ENCODE measurements around the gene HLA-C.
A peak's percentile ranks its signal among the peaks of the same experiment; 100 is the strongest.

Gene HLA-C

GRCh38 chr6:31270788-31271640, 878 bp downstream of the HLA-C start:
- no peak overlapping the region for H3K27ac ChIP-seq (ENCODE audit: low read depth, low read length)
- H3K4me2 ChIP-seq (ENCODE audit: low read length): peak overlapping the region; percentile 84
- peaks cover 5% of the 10 kb centered on the region for H3K79me2 ChIP-seq (ENCODE audit: control insufficient read depth, insufficient read depth, low read length, poor library complexity)
- H3K36me3 ChIP-seq (ENCODE audit: control insufficient read depth in 1 of 2, insufficient read depth in 2 of 2, low read length in 2 of 2): peaks cover 12 to 14% of the 10 kb centered on the region in 2 experiments
- no peak overlapping the region for H2BK12ac ChIP-seq (ENCODE audit: low read length)
- no peak overlapping the region for H3K9ac ChIP-seq (ENCODE audit: low read length)
- H2AK5ac ChIP-seq (ENCODE audit: low read length): no peak overlapping the region
- peak overlapping the region; percentile 75 for H3K4me3 ChIP-seq (ENCODE audit: low read depth, low read length)
- H3K23ac ChIP-seq (ENCODE audit: low read length): no peak overlapping the region
- no peaks in the 10 kb centered on the region for H3K9me3 ChIP-seq (ENCODE audit: insufficient read depth, low read depth, low read length)
- H2BK5ac ChIP-seq (ENCODE audit: low read depth, low read length, poor library complexity): no peak overlapping the region
- peak overlapping the region; percentile 59 for H4K12ac ChIP-seq (ENCODE audit: low read depth, low read length)
- H4K91ac ChIP-seq (ENCODE audit: low read depth, low read length): no peak overlapping the region
- H2BK120ac ChIP-seq (ENCODE audit: insufficient read depth, low read length, poor library complexity): peak overlapping the region; percentile 29
- DNase-seq: peak; percentile 14 to 46
- WGBS (ENCODE audit: extremely low coverage, insufficient coverage, insufficient read length): no CpG with 5 or more reads among the region's 62 CpGs
- peak overlapping the region; percentile 77 for H2AFZ ChIP-seq (ENCODE audit: insufficient read depth, low read length, poor library complexity)
- H4K8ac ChIP-seq (ENCODE audit: low read depth, low read length): peak overlapping the region; percentile 88
- no peaks in the 10 kb centered on the region for H3K27me3 ChIP-seq (ENCODE audit: insufficient read depth, low read length)
- peak overlapping the region; percentile 69 for H3K14ac ChIP-seq (ENCODE audit: low read length)
- H3K4ac ChIP-seq (ENCODE audit: low read depth, low read length): no peak overlapping the region
- H3K4me1 ChIP-seq (ENCODE audit: control insufficient read depth in 1 of 2, insufficient read depth in 2 of 2, low read length in 2 of 2): peaks cover 6 to 7% of the 10 kb centered on the region in 2 experiments
- H3K18ac ChIP-seq (ENCODE audit: low read length): peak overlapping the region; percentile 71
- peaks cover 4% of the 10 kb centered on the region for H3K79me1 ChIP-seq (ENCODE audit: low read length)

- no peak overlapping the region for H4K8ac ChIP-seq (ENCODE audit: low read depth, low read length)
- no peak for DNase-seq
- H3K9ac ChIP-seq (ENCODE audit: low read length): no peak overlapping the region
- H3K14ac ChIP-seq (ENCODE audit: low read length): no peak overlapping the region
- H2BK12ac ChIP-seq (ENCODE audit: low read length): no peak overlapping the region
- peaks cover 4% of the 10 kb centered on the region for H3K79me1 ChIP-seq (ENCODE audit: low read length)
- H3K4ac ChIP-seq (ENCODE audit: low read depth, low read length): no peak overlapping the region
- H3K27me3 ChIP-seq (ENCODE audit: insufficient read depth, low read length): no peaks in the 10 kb centered on the region
- H3K23ac ChIP-seq (ENCODE audit: low read length): no peak overlapping the region
- H3K36me3 ChIP-seq (ENCODE audit: control insufficient read depth in 1 of 2, insufficient read depth in 2 of 2, low read length in 2 of 2): peaks cover 12 to 14% of the 10 kb centered on the region in 2 experiments
- no peaks in the 10 kb centered on the region for H3K9me3 ChIP-seq (ENCODE audit: insufficient read depth, low read depth, low read length)
- no peak overlapping the region for H3K4me3 ChIP-seq (ENCODE audit: low read depth, low read length)
- H4K12ac ChIP-seq (ENCODE audit: low read depth, low read length): no peak overlapping the region
- H3K4me1 ChIP-seq (ENCODE audit: control insufficient read depth in 1 of 2, insufficient read depth in 2 of 2, low read length in 2 of 2): peaks cover 6 to 7% of the 10 kb centered on the region in 2 experiments
- H2BK120ac ChIP-seq (ENCODE audit: insufficient read depth, low read length, poor library complexity): no peak overlapping the region
- H2AK5ac ChIP-seq (ENCODE audit: low read length): no peak overlapping the region
- no peak overlapping the region for H2AFZ ChIP-seq (ENCODE audit: insufficient read depth, low read length, poor library complexity)
- no peak overlapping the region for H3K18ac ChIP-seq (ENCODE audit: low read length)
- H3K79me2 ChIP-seq (ENCODE audit: control insufficient read depth, insufficient read depth, low read length, poor library complexity): peaks cover 5% of the 10 kb centered on the region
- no peak overlapping the region for H3K27ac ChIP-seq (ENCODE audit: low read depth, low read length)
- H4K91ac ChIP-seq (ENCODE audit: low read depth, low read length): no peak overlapping the region
- whole genome bisulfite sequencing (ENCODE audit: extremely low coverage, insufficient coverage, insufficient read length): no CpG with 5 or more reads among the region's 5 CpGs
- no peak overlapping the region for H2BK5ac ChIP-seq (ENCODE audit: low read depth, low read length, poor library complexity)
- no peak overlapping the region for H3K4me2 ChIP-seq (ENCODE audit: low read length)
These were observed 3.1 kb downstream of the HLA-C start for GRCh38 chr6:31268836-31269235.

DNA sequence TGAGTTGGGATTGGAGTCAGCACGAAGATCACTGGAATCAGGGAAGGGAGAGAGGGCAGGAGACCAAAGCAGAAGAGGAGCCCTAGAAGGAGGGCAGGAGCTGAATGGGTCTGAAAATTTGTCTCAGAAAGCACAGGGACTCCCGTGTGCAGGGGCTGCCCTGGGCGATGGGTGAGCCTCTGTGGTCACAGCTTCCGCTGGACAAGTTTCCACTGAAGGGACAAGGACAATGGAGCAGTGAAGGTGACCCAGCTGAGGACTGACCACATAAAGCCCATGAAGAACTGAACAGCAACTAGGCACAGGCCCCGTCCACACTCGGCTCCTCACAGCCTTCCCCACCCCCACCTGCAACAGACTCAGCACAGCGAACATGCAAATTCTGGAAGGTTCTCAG, 3.5 kb downstream of the HLA-C start:
- no CpG with 5 or more reads among the region's 7 CpGs for WGBS (ENCODE audit: extremely low coverage, insufficient coverage, insufficient read length)
- Histone ChIP-seq H3K23ac (ENCODE audit: low read length) (no peak overlapping the region), H3K4ac (ENCODE audit: low read depth, low read length) (no peak overlapping the region), H3K14ac (ENCODE audit: low read length) (no peak overlapping the region), H3K4me3 (ENCODE audit: low read depth, low read length) (no peak overlapping the region), H4K12ac (ENCODE audit: low read depth, low read length) (no peak overlapping the region), H3K79me1 (ENCODE audit: low read length) (peaks cover 4% of the 10 kb centered on the region), H3K27me3 (ENCODE audit: insufficient read depth, low read length) (no peaks in the 10 kb centered on the region), H2AK5ac (ENCODE audit: low read length) (no peak overlapping the region), H2BK12ac (ENCODE audit: low read length) (no peak overlapping the region), H4K8ac (ENCODE audit: low read depth, low read length) (no peak overlapping the region), H3K36me3 (ENCODE audit: control insufficient read depth in 1 of 2, insufficient read depth in 2 of 2, low read length in 2 of 2) (peaks cover 12 to 14% of the 10 kb centered on the region in 2 experiments), H2AFZ (ENCODE audit: insufficient read depth, low read length, poor library complexity) (no peak overlapping the region), H2BK120ac (ENCODE audit: insufficient read depth, low read length, poor library complexity) (no peak overlapping the region), H3K27ac (ENCODE audit: low read depth, low read length) (no peak overlapping the region), H3K9me3 (ENCODE audit: insufficient read depth, low read depth, low read length) (no peaks in the 10 kb centered on the region), H3K9ac (ENCODE audit: low read length) (no peak overlapping the region), H3K4me1 (ENCODE audit: control insufficient read depth in 1 of 2, insufficient read depth in 2 of 2, low read length in 2 of 2) (peaks cover 6 to 7% of the 10 kb centered on the region in 2 experiments), H3K4me2 (ENCODE audit: low read length) (no peak overlapping the region), H2BK5ac (ENCODE audit: low read depth, low read length, poor library complexity) (no peak overlapping the region), H3K18ac (ENCODE audit: low read length) (no peak overlapping the region), H3K79me2 (ENCODE audit: control insufficient read depth, insufficient read depth, low read length, poor library complexity) (peaks cover 5% of the 10 kb centered on the region), H4K91ac (ENCODE audit: low read depth, low read length) (no peak overlapping the region)
- no peak for DNase-seq

DNA sequence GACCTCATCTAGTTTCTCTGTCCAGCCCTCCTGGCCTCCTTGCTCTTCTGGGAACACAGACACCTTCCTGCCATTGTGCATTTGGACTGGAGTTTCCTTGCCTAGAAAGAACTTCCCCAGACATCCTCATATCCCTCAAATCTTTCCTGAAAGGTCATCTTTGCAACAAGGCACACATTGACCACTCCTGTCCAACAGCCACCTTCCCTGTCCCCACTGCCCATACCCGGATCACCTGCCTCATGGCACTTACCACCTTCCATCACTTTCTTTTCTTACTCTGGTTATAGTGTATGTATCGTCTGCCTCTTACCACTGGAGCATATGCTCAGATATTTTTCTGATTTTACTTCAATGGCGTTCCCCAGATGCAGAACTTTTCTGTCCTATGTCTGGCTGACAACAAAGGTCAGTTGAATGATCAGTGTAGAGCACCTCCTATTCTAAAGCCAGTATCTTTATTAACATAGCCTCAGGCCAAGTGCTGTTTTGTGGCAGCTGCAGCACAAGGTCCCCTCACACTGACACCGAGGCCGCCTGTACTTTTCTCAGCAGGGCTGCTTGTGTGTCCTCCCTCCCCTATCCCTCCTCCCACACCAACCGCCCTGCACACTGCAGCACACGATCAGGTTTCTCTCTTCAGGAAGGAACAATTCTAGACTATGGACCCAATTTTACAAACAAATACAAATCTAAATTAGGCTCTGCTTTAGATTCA, 4.1 kb downstream of the HLA-C start:
- no peak overlapping the region for H2BK120ac ChIP-seq (ENCODE audit: insufficient read depth, low read length, poor library complexity)

More for the DNA sequence above, 4.1 kb downstream of the HLA-C start:
- Histone ChIP-seq H3K27ac (ENCODE audit: low read depth, low read length) (no peak overlapping the region), H4K91ac (ENCODE audit: low read depth, low read length) (no peak overlapping the region), H3K18ac (ENCODE audit: low read length) (no peak overlapping the region), H3K23ac (ENCODE audit: low read length) (no peak overlapping the region), H3K27me3 (ENCODE audit: insufficient read depth, low read length) (no peaks in the 10 kb centered on the region), H3K4me3 (ENCODE audit: low read depth, low read length) (no peak overlapping the region), H3K79me1 (ENCODE audit: low read length) (peaks cover 4% of the 10 kb centered on the region), H3K9me3 (ENCODE audit: insufficient read depth, low read depth, low read length) (no peaks in the 10 kb centered on the region), H3K4me1 (ENCODE audit: control insufficient read depth in 1 of 2, insufficient read depth in 2 of 2, low read length in 2 of 2) (peaks cover 6 to 7% of the 10 kb centered on the region in 2 experiments), H4K8ac (ENCODE audit: low read depth, low read length) (no peak overlapping the region), H3K4ac (ENCODE audit: low read depth, low read length) (no peak overlapping the region), H2AK5ac (ENCODE audit: low read length) (no peak overlapping the region), H3K4me2 (ENCODE audit: low read length) (no peak overlapping the region), H4K12ac (ENCODE audit: low read depth, low read length) (no peak overlapping the region), H2BK5ac (ENCODE audit: low read depth, low read length, poor library complexity) (no peak overlapping the region), H3K79me2 (ENCODE audit: control insufficient read depth, insufficient read depth, low read length, poor library complexity) (peaks cover 5% of the 10 kb centered on the region), H2BK12ac (ENCODE audit: low read length) (no peak overlapping the region), H2AFZ (ENCODE audit: insufficient read depth, low read length, poor library complexity) (no peak overlapping the region), H3K36me3 (ENCODE audit: control insufficient read depth in 1 of 2, insufficient read depth in 2 of 2, low read length in 2 of 2) (peaks cover 12 to 14% of the 10 kb centered on the region in 2 experiments), H3K9ac (ENCODE audit: low read length) (no peak overlapping the region), H3K14ac (ENCODE audit: low read length) (no peak overlapping the region)
- DNase-seq: no peak
- no CpG with 5 or more reads among the region's 7 CpGs for WGBS (ENCODE audit: extremely low coverage, insufficient coverage, insufficient read length)
